ENCODE measurements around the gene PON1.

Gene PON1

GRCh38 chr7:95251966-95252365 lies 72.4 kb downstream of the PON1 start:
- no peak for DNase-seq

- no peak for DNase-seq
Measured at GRCh38 chr7:95250571-95250970, 73.8 kb downstream of the PON1 start.
